ENCODE measurements around the gene FSD1. TPM values are rescaled to one million over a fixed set of nuclear protein-coding genes. Genes with fewer than 3 reads are reported as not detected.
A peak's percentile ranks its signal among the peaks of the same experiment; 100 is the strongest.

FSD1 gene
- total and polyA plus RNA-seq, 2 donors from 2014 or later: 0.85 to 1.1 TPM

GRCh38 chr19:4362831-4363545, 58.6 kb downstream of the FSD1 start:
- Histone ChIP-seq H3K4me3 (ENCODE audit: low read length in 3 of 3) (no peak overlapping the region), H3K4me1 (ENCODE audit: control insufficient read depth in 2 of 3, insufficient read depth in 2 of 3, low read depth in 1 of 3, low read length in 3 of 3) (peaks cover 0 to 7% (median 5%) of the 10 kb centered on the region in 3 donors), H3K27me3 (ENCODE audit: control insufficient read depth, insufficient read depth, low read length) (no peaks in the 10 kb centered on the region), H3K27ac (ENCODE audit: low read depth in 2 of 2, low read length in 2 of 2) (no peak overlapping the region), H3K9ac (ENCODE audit: low read length in 3 of 3) (no peak overlapping the region), H3K9me3 (ENCODE audit: control insufficient read depth in 2 of 3, insufficient read depth in 1 of 3, low read length in 3 of 3) (no peaks in the 10 kb centered on the region), H3K36me3 (ENCODE audit: control insufficient read depth in 2 of 3, insufficient read depth in 3 of 3, low read length in 3 of 3) (peaks cover 0 to 33% (median 12%) of the 10 kb centered on the region in 3 donors)
- DNase-seq (peak in 2 of 5 donors; percentile 62 to 75), FAIRE-seq (no peak)
- TF ChIP-seq CTCF (IDR thresholded peaks at IDR 0.05; ENCODE audit: borderline replicate concordance, extremely low read depth, insufficient read depth): no peak
- intact Hi-C loops (cut with DNase I): no loop called here

GRCh38 chr19:4363571-4364304, 59.3 kb downstream of the FSD1 start:
- Histone ChIP-seq H3K27ac (ENCODE audit: low read depth in 2 of 2, low read length in 2 of 2) (no peak overlapping the region), H3K36me3 (ENCODE audit: control insufficient read depth in 2 of 3, insufficient read depth in 3 of 3, low read length in 3 of 3) (peaks cover 0 to 33% (median 12%) of the 10 kb centered on the region in 3 donors)
- no peak for FAIRE-seq

GRCh38 chr19:4365341-4365740, 60.9 kb downstream of the FSD1 start:
- no peak for FAIRE-seq

More at GRCh38 chr19:4363571-4364304, 59.3 kb downstream of the FSD1 start:
- intact Hi-C loops (cut with DNase I): no loop called here
- TF ChIP-seq CTCF (IDR thresholded peaks at IDR 0.05; ENCODE audit: borderline replicate concordance, extremely low read depth, insufficient read depth): no peak
- H3K27me3 ChIP-seq (ENCODE audit: control insufficient read depth, insufficient read depth, low read length): no peaks in the 10 kb centered on the region
- H3K4me1 ChIP-seq (ENCODE audit: control insufficient read depth in 2 of 3, insufficient read depth in 2 of 3, low read depth in 1 of 3, low read length in 3 of 3): peaks cover 0 to 13% (median 9%) of the 10 kb centered on the region in 3 donors
- H3K9me3 ChIP-seq (ENCODE audit: control insufficient read depth in 2 of 3, insufficient read depth in 1 of 3, low read length in 3 of 3): no peaks in the 10 kb centered on the region
- no peak overlapping the region for H3K4me3 ChIP-seq (ENCODE audit: low read length in 3 of 3)
- H3K9ac ChIP-seq (ENCODE audit: low read length in 3 of 3): no peak overlapping the region
- DNase-seq: peak in 2 of 5 donors; percentile 39 to 76

More at GRCh38 chr19:4365341-4365740, 60.9 kb downstream of the FSD1 start:
- Histone ChIP-seq H3K9me3 (ENCODE audit: control insufficient read depth in 2 of 3, insufficient read depth in 1 of 3, low read length in 3 of 3) (no peaks in the 10 kb centered on the region), H3K27ac (ENCODE audit: low read depth in 2 of 2, low read length in 2 of 2) (no peak overlapping the region), H3K4me1 (ENCODE audit: control insufficient read depth in 2 of 3, insufficient read depth in 2 of 3, low read depth in 1 of 3, low read length in 3 of 3) (peaks cover 0 to 24% (median 17%) of the 10 kb centered on the region in 3 donors), H3K4me3 (ENCODE audit: low read length in 3 of 3) (no peak overlapping the region), H3K9ac (ENCODE audit: low read length in 3 of 3) (no peak overlapping the region), H3K36me3 (ENCODE audit: control insufficient read depth in 2 of 3, insufficient read depth in 3 of 3, low read length in 3 of 3) (peaks cover 0 to 28% (median 12%) of the 10 kb centered on the region in 3 donors), H3K27me3 (ENCODE audit: control insufficient read depth, insufficient read depth, low read length) (no peaks in the 10 kb centered on the region)
- intact Hi-C loops (cut with DNase I): no loop called here
- peak in 1 of 5 donors; percentile 79 for DNase-seq
- TF ChIP-seq CTCF (IDR thresholded peaks at IDR 0.05; ENCODE audit: borderline replicate concordance, extremely low read depth, insufficient read depth): no peak
